HEK293 (cell line): ENCODE measurements around the gene ASF1B.
A peak's percentile ranks its signal among the peaks of the same experiment; 100 is the strongest.

Experiments
- CTCF ChIA-PET: fragments of 350-600 bp; formaldehyde crosslinking; extraction: SDS; loops from one replicate; lab custom pipeline; 2021; ENCODE audit warnings: antibody characterized with exemption; lab: Yijun Ruan, JAX
- POLR2A ChIA-PET: fragments of 300-600 bp; formaldehyde crosslinking; extraction: SDS; loops from one replicate; lab custom pipeline; 2020; ENCODE audit warnings: antibody characterized with exemption, inconsistent platforms; lab: Yijun Ruan, JAX
- H3K27ac ChIP-seq: fragments of 200-500 bp; sonication (Bioruptor generic); 2 replicates; pipeline ENCODE4 v1.5.1; 2014; ENCODE audit warnings: low read depth, low read length, control low read depth, inconsistent platforms; ENCODE audit errors: extremely low read depth
- H3K36me3 ChIP-seq, 2 experiments: fragments of 200-500 bp in 1 of 2; sonication (Bioruptor generic) in 1 of 2; 1 replicate in 1 of 2; 2 replicates in 1 of 2; pipeline ENCODE4 v1.5.1; 2014 to 2017; ENCODE audit warnings: inconsistent platforms in 2 of 2, low read length in 2 of 2; ENCODE audit not compliant: control insufficient read depth in 2 of 2, insufficient read depth in 1 of 2
- H3K4me1 ChIP-seq: fragments of 200-500 bp; sonication (Bioruptor generic); 2 replicates; pipeline ENCODE4 v1.5.1; 2014; ENCODE audit warnings: mild to moderate bottlenecking, low read length, inconsistent platforms; ENCODE audit not compliant: control insufficient read depth, insufficient read depth
- H3K4me3 ChIP-seq: 2 replicates; pipeline ENCODE4 v1.5.1; 2011; ENCODE audit warnings: low read depth, mild to moderate bottlenecking, control low read depth, low read length, moderate library complexity
- H3K9me3 ChIP-seq: fragments of 200-500 bp; sonication (Bioruptor generic); 2 replicates; pipeline ENCODE4 v1.5.1; 2014; ENCODE audit warnings: low read depth, low read length, inconsistent platforms; ENCODE audit not compliant: control insufficient read depth, insufficient read depth
- GLI2 ChIP-seq: fragments of 450-650 bp; formaldehyde crosslinking; IDR thresholded peaks from 2 replicates; pipeline ENCODE4; 2017; ENCODE audit warnings: missing biosample characterization, missing genetic modification characterization, low read depth, borderline replicate concordance
- GLIS2 ChIP-seq: fragments of 450-650 bp; formaldehyde crosslinking; IDR thresholded peaks from 2 replicates; pipeline ENCODE4 v1.5.1; 2016; ENCODE audit warnings: missing biosample characterization, missing genetic modification characterization
- HOXC10 ChIP-seq: sonication (generic); formaldehyde crosslinking; IDR thresholded peaks from 2 replicates; pipeline ENCODE4 v1.8.1; 2023; ENCODE audit warnings: mild to moderate bottlenecking, missing genetic modification reagents
- KLF9 ChIP-seq: fragments of 450-650 bp; formaldehyde crosslinking; IDR thresholded peaks from 2 replicates; pipeline ENCODE4 v1.5.1; 2016; ENCODE audit warnings: missing biosample characterization, missing genetic modification characterization, low read depth
- OVOL3 ChIP-seq: fragments of 450-650 bp; formaldehyde crosslinking; IDR thresholded peaks from 2 replicates; pipeline ENCODE4 v1.5.1; 2016; ENCODE audit warnings: missing biosample characterization, missing genetic modification characterization
- PBX3 ChIP-seq: sonication (generic); formaldehyde crosslinking; IDR thresholded peaks from 2 replicates; pipeline ENCODE4 v1.8.1; 2022; ENCODE audit warnings: mild to moderate bottlenecking, moderate library complexity, missing genetic modification reagents
- SCRT1 ChIP-seq: fragments of 450-650 bp; formaldehyde crosslinking; IDR thresholded peaks from 2 replicates; pipeline ENCODE4 v1.5.1; 2016; ENCODE audit warnings: missing biosample characterization, missing genetic modification characterization, borderline replicate concordance
- ZBTB17 ChIP-seq: fragments of 450-650 bp; formaldehyde crosslinking; IDR thresholded peaks from 2 replicates; pipeline ENCODE4 v1.5.1; 2016; ENCODE audit warnings: missing biosample characterization, missing genetic modification characterization
- ZFHX2 ChIP-seq: fragments of 450-650 bp; formaldehyde crosslinking; conservative IDR thresholded peaks from 2 replicates; pipeline ENCODE4 v1.5.1; 2016; ENCODE audit warnings: missing biosample characterization, missing genetic modification characterization
- ZNF23 ChIP-seq: fragments of 450-650 bp; formaldehyde crosslinking; IDR thresholded peaks from 2 replicates; pipeline ENCODE4 v1.5.1; 2016; ENCODE audit warnings: missing biosample characterization, missing genetic modification characterization, borderline replicate concordance
- ZNF248 ChIP-seq: fragments of 450-650 bp; formaldehyde crosslinking; IDR thresholded peaks from 2 replicates; pipeline ENCODE4 v1.5.1; 2017; ENCODE audit warnings: missing biosample characterization, missing genetic modification characterization
- ZNF280C ChIP-seq: fragments of 450-650 bp; formaldehyde crosslinking; IDR thresholded peaks from 2 replicates; pipeline ENCODE4 v1.5.1; 2016; ENCODE audit warnings: missing biosample characterization, missing genetic modification characterization
- ZNF324 ChIP-seq: fragments of 450-650 bp; formaldehyde crosslinking; IDR thresholded peaks from 2 replicates; pipeline ENCODE4 v1.5.1; 2016; ENCODE audit warnings: missing biosample characterization, missing genetic modification characterization
- ZNF350 ChIP-seq: fragments of 450-650 bp; formaldehyde crosslinking; IDR thresholded peaks from 2 replicates; pipeline ENCODE4 v1.5.0; 2017; ENCODE audit warnings: missing biosample characterization, mild to moderate bottlenecking, missing genetic modification characterization
- ZNF423 ChIP-seq: fragments of 450-650 bp; formaldehyde crosslinking; IDR thresholded peaks from 2 replicates; pipeline ENCODE4 v1.5.1; 2016; ENCODE audit warnings: missing biosample characterization, missing genetic modification characterization
- ZNF510 ChIP-seq: fragments of 450-650 bp; formaldehyde crosslinking; IDR thresholded peaks from 2 replicates; pipeline ENCODE4 v1.5.1; 2018; ENCODE audit warnings: mild to moderate bottlenecking, missing genetic modification characterization, missing biosample characterization; ENCODE audit not compliant: insufficient replicate concordance
- ZNF518A ChIP-seq: fragments of 450-650 bp; formaldehyde crosslinking; conservative IDR thresholded peaks from 2 replicates; pipeline ENCODE4 v1.5.1; 2016; ENCODE audit warnings: low read depth, missing biosample characterization, missing genetic modification characterization
- ZNF549 ChIP-seq: fragments of 450-650 bp; IDR thresholded peaks from 2 replicates; pipeline ENCODE4 v1.5.1; 2018; ENCODE audit warnings: missing biosample characterization, missing genetic modification characterization, mild to moderate bottlenecking, inconsistent platforms, moderate library complexity
- ZNF677 ChIP-seq: fragments of 450-650 bp; IDR thresholded peaks from 2 replicates; pipeline ENCODE4 v1.5.0; 2018; ENCODE audit warnings: missing biosample characterization, mild to moderate bottlenecking, missing genetic modification characterization, moderate library complexity
- ZNF707 ChIP-seq: fragments of 450-650 bp; formaldehyde crosslinking; IDR thresholded peaks from 2 replicates; pipeline ENCODE4 v1.5.1; 2016; ENCODE audit warnings: missing biosample characterization, missing genetic modification characterization
- ZNF777 ChIP-seq: fragments of 450-650 bp; formaldehyde crosslinking; IDR thresholded peaks from 2 replicates; pipeline ENCODE4 v1.5.1; 2017; ENCODE audit warnings: missing biosample characterization, missing genetic modification characterization, borderline replicate concordance
- ZNF792 ChIP-seq: fragments of 450-650 bp; formaldehyde crosslinking; IDR thresholded peaks from 2 replicates; pipeline ENCODE4 v1.5.1; 2016; ENCODE audit warnings: missing biosample characterization, missing genetic modification characterization
- ZSCAN16 ChIP-seq: fragments of 450-650 bp; formaldehyde crosslinking; IDR thresholded peaks from 2 replicates; pipeline ENCODE4 v1.5.1; 2016; ENCODE audit warnings: missing biosample characterization, missing genetic modification characterization
- TF ChIP-seq, protein P1 (sequence below): fragments of 450-650 bp; formaldehyde crosslinking; IDR thresholded peaks from 2 replicates; pipeline ENCODE4 v1.5.1; 2016; ENCODE audit warnings: missing biosample characterization, missing genetic modification characterization

The ASF1B gene

GRCh38 chr19:14135355-14135754, 1.0 kb downstream of the ASF1B start (continued):
- TF ChIP-seq, protein P1, sequence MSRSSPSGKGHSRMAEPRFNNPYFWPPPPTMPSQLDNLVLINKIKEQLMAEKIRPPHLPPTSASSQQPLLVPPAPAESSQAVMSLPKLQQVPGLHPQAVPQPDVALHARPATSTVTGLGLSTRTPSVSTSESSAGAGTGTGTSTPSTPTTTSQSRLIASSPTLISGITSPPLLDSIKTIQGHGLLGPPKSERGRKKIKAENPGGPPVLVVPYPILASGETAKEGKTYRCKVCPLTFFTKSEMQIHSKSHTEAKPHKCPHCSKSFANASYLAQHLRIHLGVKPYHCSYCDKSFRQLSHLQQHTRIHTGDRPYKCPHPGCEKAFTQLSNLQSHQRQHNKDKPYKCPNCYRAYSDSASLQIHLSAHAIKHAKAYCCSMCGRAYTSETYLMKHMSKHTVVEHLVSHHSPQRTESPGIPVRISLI (tag by site-specific recombination): no peak
- peak; percentile 31; the same call in 1 of the 2 replicates for TF ChIP-seq KLF9 (tag by site-specific recombination)
- no peak for TF ChIP-seq ZBTB17 (tag by site-specific recombination)
- no peak for TF ChIP-seq GLIS2
- peak; percentile 89 for TF ChIP-seq SCRT1
- no peak for TF ChIP-seq ZNF510 (tag by site-specific recombination)
- peak; percentile 39; the same call in 1 of the 2 replicates for TF ChIP-seq ZFHX2

GRCh38 chr19:14127929-14128509, 8.4 kb downstream of the ASF1B start:
- ChIA-PET POLR2A (interaction anchor here (6.6 kb wide), 1 partner anchor 8 kb away, joined by 64 read pairs; the partner anchor contains the start of gene ASF1B), CTCF (no interaction called here)
- H3K27ac ChIP-seq: no peak overlapping the region
- no peaks in the 10 kb centered on the region for H3K4me1 ChIP-seq
- TF ChIP-seq ZNF677 (no peak), HOXC10 (CRISPR knock-in tag) (no peak), GLI2 (tag by site-specific recombination) (no peak), ZNF280C (tag by site-specific recombination) (no peak), ZSCAN16 (tag by site-specific recombination) (no peak), ZFHX2 (no peak), ZNF777 (tag by site-specific recombination) (no peak), ZNF248 (no peak), ZNF23 (no peak), OVOL3 (tag by site-specific recombination) (no peak), ZNF707 (tag by site-specific recombination) (no peak), ZNF324 (tag by site-specific recombination) (no peak), ZNF518A (no peak), ZNF423 (tag by site-specific recombination) (no peak), PBX3 (CRISPR knock-in tag) (no peak), ZNF350 (no peak), ZNF549 (tag by site-specific recombination) (no peak), ZNF792 (no peak)
- H3K36me3 ChIP-seq: peaks cover 30 to 58% of the 10 kb centered on the region in 2 experiments
- H3K4me3 ChIP-seq: no peak overlapping the region
- no peaks in the 10 kb centered on the region for H3K9me3 ChIP-seq
